Measurements from ENCODE around the gene ATG9A.

Gene ATG9A

DNA sequence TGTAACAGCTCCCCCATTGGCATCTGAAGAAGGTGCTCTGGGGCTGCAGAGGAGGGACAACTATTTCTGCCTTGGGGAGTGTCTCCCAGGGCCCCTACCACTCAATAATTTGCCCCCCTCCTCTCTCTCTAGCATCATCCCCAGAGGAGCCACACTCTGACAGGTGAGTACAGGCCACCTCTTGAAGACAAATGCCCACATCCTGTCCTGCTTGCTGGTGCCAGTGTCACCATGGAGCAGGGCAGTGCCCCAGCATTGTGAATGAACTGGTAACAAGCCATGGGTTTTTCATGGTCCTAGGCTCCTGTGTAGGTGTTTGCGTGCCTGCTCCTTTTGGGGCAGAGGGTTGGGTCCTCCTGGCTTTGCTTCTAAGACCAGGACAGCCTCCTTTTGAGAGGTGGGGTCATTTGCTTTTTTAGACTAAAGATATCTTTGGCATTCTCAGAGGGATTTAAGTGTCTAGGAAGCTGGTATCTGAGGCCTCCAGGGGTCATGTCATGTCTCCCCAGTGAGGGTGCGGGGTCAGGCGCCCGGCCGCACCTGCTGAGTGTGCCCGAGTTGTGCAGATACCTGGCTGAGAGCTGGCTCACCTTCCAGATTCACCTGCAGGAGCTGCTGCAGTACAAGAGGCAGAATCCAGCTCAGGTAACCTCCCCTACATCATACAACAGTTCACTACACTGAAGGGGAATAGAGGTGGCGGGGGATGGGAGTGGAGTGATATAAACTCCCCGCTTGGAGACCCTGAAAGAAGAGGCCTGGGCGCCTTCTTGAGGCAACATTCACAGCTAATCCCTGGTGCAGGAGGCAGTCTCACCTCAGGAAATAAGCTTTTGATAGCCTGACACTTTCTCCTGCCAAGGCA, 49.6 kb downstream of the ATG9A start:
- Histone ChIP-seq H3K27me3 (ENCODE audit: control insufficient read depth, insufficient read depth, low read length) (no peaks in the 10 kb centered on the region), H3K36me3 (ENCODE audit: control insufficient read depth, insufficient read depth, low read length) (peaks cover 51% of the 10 kb centered on the region), H3K4me1 (ENCODE audit: control insufficient read depth, insufficient read depth, low read length) (peaks cover 12% of the 10 kb centered on the region), H3K27ac (ENCODE audit: low read depth, low read length) (no peak overlapping the region), H3K4me3 (ENCODE audit: low read depth, low read length) (no peak overlapping the region), H3K9ac (ENCODE audit: low read length) (no peak overlapping the region), H3K9me3 (ENCODE audit: control insufficient read depth, insufficient read depth, low read depth, low read length) (no peaks in the 10 kb centered on the region)

DNA sequence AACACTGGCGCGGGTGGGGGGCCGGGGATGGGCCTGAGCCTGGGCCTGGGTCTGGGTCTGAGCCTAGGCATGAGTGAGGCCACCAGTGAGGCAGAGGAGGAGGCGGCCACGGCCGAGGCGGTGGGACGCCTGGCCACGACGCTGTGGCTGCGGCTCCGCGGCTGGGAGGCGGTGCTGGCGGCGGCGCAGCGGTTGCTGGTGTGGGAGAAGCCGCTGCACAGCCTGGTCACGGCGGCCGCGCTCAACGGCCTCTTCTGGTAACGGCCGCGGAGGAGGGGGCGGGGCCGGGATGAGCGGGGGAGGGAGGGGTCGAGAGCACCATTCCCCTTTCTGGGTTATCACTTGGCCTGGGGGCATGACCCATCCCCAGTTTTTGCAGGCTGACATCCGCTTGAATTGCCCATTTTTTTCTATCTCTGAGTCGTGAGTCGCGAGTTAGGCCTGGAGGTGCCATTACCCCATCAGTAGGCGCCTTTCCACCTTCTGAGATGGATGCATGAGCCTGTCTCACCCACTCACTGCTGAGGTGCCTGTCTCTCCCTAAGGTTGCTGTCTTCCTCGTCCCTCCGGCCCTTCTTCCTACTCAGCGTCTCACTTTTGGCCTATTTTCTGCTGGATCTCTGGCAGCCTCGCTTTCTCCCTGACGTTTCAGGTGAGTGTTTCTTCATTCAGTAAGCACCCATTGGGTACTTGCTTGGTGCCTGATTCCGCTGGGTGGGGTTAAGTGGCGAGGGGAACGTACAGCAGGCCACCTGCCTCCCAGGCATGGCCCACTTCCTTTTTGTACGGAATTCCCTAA, 50.9 kb downstream of the ATG9A start:
- Histone ChIP-seq H3K27me3 (ENCODE audit: control insufficient read depth, insufficient read depth, low read length) (no peaks in the 10 kb centered on the region), H3K9ac (ENCODE audit: low read length) (peak overlapping the region; percentile 72), H3K27ac (ENCODE audit: low read depth, low read length) (no peak overlapping the region), H3K4me1 (ENCODE audit: control insufficient read depth, insufficient read depth, low read length) (peaks cover 12% of the 10 kb centered on the region), H3K36me3 (ENCODE audit: control insufficient read depth, insufficient read depth, low read length) (peaks cover 51% of the 10 kb centered on the region), H3K4me3 (ENCODE audit: low read depth, low read length) (peak overlapping the region; percentile 98), H3K9me3 (ENCODE audit: control insufficient read depth, insufficient read depth, low read depth, low read length) (no peaks in the 10 kb centered on the region)

DNA sequence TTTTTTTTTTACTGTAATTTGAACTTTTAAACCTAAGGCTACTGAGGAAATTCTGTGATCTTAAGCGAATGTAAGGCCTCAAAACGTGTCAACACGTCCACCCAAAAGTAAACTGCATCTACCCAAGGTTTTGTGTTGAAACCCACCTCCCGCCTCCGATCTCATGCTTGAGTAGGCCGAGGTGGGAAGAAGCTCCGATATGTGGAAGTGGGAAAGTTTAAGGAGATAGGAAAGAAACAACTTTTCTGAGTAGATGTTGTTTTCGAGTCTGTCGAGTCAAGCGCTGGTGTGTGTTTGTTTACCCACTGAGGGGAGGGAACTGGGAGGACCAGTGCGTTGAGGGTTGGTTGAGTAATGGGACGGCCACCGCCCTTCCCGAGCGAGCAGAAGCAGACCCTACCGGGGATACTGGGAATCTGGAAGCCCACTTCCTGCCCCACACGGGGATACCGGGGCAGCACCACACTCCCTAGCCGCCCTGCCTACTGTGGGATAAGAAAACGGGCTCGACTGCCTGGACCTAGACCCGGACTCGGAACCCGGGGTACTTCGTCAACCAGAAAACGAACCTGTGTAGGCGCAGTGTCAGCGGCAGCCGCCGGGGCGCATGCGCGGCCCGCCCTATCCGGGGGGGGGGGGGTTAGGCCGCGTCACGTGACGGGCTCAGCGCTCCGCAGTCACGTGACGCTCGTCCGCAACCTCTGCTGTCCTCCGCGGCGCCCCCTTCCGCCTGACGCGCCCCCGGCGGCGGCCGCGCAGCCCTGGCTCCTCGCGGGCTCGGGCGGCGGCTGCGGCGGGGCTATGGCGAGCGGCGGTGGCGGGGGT, 51.7 kb downstream of the ATG9A start, which contains the start of gene RETREG2:
Gene RETREG2, plus strand, starts transcription at position 724 of the 825 bp plus-strand sequence. Its CDS starts 78 bp downstream, at position 802.
- Histone ChIP-seq H3K27ac (ENCODE audit: low read depth, low read length) (peak within 1 kb of the TSS; percentile 66; the same call in 1 of the 2 replicates), H3K4me3 (ENCODE audit: low read depth, low read length) (peak within 1 kb of the TSS; percentile 98), H3K9me3 (ENCODE audit: control insufficient read depth, insufficient read depth, low read depth, low read length) (no peaks in the 10 kb centered on the region), H3K36me3 (ENCODE audit: control insufficient read depth, insufficient read depth, low read length) (peaks cover 48% of the 10 kb centered on the region), H3K9ac (ENCODE audit: low read length) (peak within 1 kb of the TSS; percentile 81), H3K27me3 (ENCODE audit: control insufficient read depth, insufficient read depth, low read length) (no peaks in the 10 kb centered on the region), H3K4me1 (ENCODE audit: control insufficient read depth, insufficient read depth, low read length) (peaks cover 12% of the 10 kb centered on the region)

DNA sequence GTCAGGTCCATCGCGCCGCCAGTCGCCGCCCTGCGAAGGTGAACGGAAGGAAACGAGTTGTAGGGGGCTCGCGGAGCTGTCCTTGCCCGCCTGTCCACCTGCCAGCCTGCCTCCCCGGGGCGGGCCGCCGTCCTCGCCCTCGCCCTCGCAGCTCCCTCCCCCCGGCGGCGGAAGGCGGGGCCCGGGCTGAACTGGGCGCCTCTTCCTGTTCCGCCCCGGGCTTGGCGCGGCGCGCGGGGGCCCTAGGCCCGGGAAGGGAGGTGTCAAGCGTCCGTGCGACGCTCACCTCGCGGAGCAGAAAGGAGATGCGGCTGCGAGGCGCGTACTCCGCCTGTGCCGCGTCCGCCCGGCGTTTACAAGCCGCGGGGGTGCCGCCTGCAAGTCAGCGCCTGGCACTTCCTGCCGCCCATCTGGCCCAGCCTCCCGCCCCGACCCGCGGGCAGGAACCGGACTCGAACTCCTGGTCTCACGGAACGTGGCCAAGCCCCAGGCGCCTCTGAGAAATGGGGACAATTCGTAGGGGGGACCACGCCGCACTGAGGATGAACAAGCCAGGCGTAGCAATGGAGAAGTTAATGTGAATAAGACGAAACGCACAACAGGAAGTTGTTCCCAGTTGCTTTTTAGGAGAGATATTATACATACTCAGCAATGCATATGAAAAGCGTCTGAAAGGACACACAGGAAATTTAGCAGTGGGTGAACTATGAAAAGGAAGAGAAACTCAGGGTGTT, 52.5 kb downstream of the ATG9A start, which contains the start of gene CNPPD1:
Gene CNPPD1, minus strand, starts transcription at position 108 of the 734 bp plus-strand sequence. Its CDS starts 97 bp downstream, at position 11.
- peaks cover 12% of the 10 kb centered on the region for H3K4me1 ChIP-seq (ENCODE audit: control insufficient read depth, insufficient read depth, low read length)

DNA sequence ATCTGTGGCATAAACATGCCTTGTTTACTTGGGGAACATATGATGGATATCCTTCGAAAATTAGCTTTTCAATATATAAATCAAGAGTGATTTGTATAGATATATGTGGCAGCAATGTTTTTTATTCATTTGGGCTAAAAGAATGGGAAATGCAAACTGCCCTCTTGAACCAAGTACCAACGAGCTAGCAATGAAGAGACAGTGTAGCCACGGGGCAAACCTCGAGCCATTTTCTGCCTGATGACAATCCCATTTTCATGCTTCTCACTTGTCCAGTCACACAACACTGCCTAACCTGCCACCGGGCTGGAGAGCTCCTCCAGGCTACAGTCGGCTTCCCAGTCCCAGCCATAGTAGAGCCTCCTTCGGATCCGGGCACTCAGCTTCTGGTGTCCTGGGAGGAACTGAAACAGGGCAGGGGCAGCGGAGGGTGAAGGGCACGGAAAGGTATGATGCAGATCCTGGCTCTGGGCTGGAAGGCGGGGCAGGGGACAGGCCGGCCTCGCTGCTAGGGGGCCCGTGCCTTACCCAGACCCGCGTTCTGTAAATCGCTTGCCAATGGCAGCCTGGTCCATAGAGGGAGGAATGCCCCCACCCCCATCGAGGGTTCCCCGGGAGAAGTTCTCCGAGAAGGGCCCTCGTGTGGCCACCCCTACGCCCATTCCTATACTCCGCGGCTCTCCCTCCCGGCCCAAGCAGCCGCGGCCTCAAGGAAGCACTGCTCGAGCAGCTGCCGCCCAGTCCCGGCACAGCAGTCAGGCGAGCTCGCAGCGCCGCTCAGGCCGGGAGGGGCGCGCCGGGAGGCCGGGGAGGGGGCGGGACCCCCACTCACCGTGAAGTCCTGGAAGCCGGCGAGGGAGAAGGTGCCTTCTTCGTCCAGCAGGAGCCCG, 53.3 kb downstream of the ATG9A start:
- Histone ChIP-seq H3K4me3 (ENCODE audit: low read depth, low read length) (peak overlapping the region; percentile 98), H3K4me1 (ENCODE audit: control insufficient read depth, insufficient read depth, low read length) (peaks cover 15% of the 10 kb centered on the region), H3K27me3 (ENCODE audit: control insufficient read depth, insufficient read depth, low read length) (no peaks in the 10 kb centered on the region), H3K9ac (ENCODE audit: low read length) (peak overlapping the region; percentile 81), H3K36me3 (ENCODE audit: control insufficient read depth, insufficient read depth, low read length) (peaks cover 36% of the 10 kb centered on the region), H3K9me3 (ENCODE audit: control insufficient read depth, insufficient read depth, low read depth, low read length) (no peaks in the 10 kb centered on the region), H3K27ac (ENCODE audit: low read depth, low read length) (peak overlapping the region; percentile 45; the same call in 1 of the 2 replicates)

More for the DNA sequence above, 52.5 kb downstream of the ATG9A start, which contains the start of gene CNPPD1:
- Histone ChIP-seq H3K36me3 (ENCODE audit: control insufficient read depth, insufficient read depth, low read length) (peaks cover 44% of the 10 kb centered on the region), H3K9me3 (ENCODE audit: control insufficient read depth, insufficient read depth, low read depth, low read length) (no peaks in the 10 kb centered on the region), H3K27ac (ENCODE audit: low read depth, low read length) (peak within 1 kb of the TSS; percentile 66; the same call in 1 of the 2 replicates), H3K27me3 (ENCODE audit: control insufficient read depth, insufficient read depth, low read length) (no peaks in the 10 kb centered on the region), H3K9ac (ENCODE audit: low read length) (peak within 1 kb of the TSS; percentile 81), H3K4me3 (ENCODE audit: low read depth, low read length) (peak within 1 kb of the TSS; percentile 98)

DNA sequence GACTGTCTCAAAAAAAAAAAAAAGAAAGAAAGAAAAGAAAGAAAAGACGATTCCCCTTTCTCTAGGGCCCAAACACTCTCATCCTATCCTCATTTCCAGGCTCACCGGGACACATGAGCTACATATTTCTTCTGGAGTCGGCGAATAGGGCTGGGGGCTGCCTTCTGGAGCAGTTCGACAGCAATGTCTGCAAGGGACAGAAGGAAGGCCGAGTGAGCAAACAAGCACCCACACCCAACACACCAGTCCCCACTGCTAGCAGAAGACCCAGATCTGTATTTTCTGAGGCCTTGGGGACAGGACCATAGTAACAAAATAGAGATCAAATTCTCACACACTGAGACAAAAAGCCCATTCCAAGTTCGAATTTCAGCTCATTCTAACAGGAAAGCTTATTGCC, 54.0 kb downstream of the ATG9A start:
- Histone ChIP-seq H3K27ac (ENCODE audit: low read depth, low read length) (no peak overlapping the region), H3K9ac (ENCODE audit: low read length) (no peak overlapping the region), H3K36me3 (ENCODE audit: control insufficient read depth, insufficient read depth, low read length) (peaks cover 29% of the 10 kb centered on the region)

DNA sequence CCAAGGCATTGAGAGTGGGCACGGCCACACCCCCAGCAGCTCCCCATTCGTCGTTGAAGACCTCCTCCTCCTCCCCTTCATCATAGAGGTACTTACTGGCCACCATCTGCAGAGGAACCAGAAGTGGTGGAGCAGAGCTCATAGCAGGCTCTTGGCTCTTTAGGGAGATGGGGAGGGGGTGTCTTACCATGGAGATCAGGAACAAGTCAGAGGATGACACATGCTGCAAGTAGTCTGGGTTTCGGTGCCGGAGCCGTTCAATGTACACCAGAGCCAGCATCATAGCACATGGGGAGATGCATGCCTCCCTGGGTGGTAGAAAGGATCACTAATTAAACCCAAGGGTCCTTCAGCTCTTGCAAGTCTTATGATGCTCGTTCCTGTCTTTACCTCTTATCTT, 54.6 kb downstream of the ATG9A start:
- Histone ChIP-seq H3K27me3 (ENCODE audit: control insufficient read depth, insufficient read depth, low read length) (no peaks in the 10 kb centered on the region), H3K36me3 (ENCODE audit: control insufficient read depth, insufficient read depth, low read length) (peaks cover 23% of the 10 kb centered on the region), H3K4me3 (ENCODE audit: low read depth, low read length) (no peak overlapping the region), H3K4me1 (ENCODE audit: control insufficient read depth, insufficient read depth, low read length) (peaks cover 15% of the 10 kb centered on the region), H3K9me3 (ENCODE audit: control insufficient read depth, insufficient read depth, low read depth, low read length) (no peaks in the 10 kb centered on the region), H3K9ac (ENCODE audit: low read length) (no peak overlapping the region), H3K27ac (ENCODE audit: low read depth, low read length) (no peak overlapping the region)

More for the DNA sequence above, 54.0 kb downstream of the ATG9A start:
- H3K27me3 ChIP-seq (ENCODE audit: control insufficient read depth, insufficient read depth, low read length) = no peaks in the 10 kb centered on the region
- no peaks in the 10 kb centered on the region for H3K9me3 ChIP-seq (ENCODE audit: control insufficient read depth, insufficient read depth, low read depth, low read length)
- H3K4me3 ChIP-seq (ENCODE audit: low read depth, low read length) = peak overlapping the region; percentile 98
- H3K4me1 ChIP-seq (ENCODE audit: control insufficient read depth, insufficient read depth, low read length) = peaks cover 15% of the 10 kb centered on the region

DNA sequence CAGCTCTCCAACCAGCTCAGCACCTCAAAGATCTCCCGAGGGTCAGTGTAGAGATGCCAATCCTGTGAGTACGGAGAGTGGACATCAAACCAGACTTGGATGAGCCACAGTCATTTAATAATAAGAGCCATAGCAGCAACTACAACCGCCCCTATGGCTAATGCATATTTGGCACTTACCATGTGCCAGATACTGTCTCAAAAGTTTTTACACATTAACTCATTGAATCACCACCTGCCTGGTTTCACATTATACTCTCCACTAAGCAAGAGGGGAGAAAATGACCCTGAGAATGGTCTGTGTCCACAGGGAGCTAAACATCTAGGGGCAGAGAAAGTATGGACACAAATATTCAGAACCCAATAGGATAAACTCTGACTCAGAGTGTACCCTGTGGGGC, 55.3 kb downstream of the ATG9A start:
- Histone ChIP-seq H3K4me1 (ENCODE audit: control insufficient read depth, insufficient read depth, low read length) (peaks cover 14% of the 10 kb centered on the region), H3K36me3 (ENCODE audit: control insufficient read depth, insufficient read depth, low read length) (peaks cover 20% of the 10 kb centered on the region; the same call in 1 of the 2 replicates), H3K27me3 (ENCODE audit: control insufficient read depth, insufficient read depth, low read length) (no peaks in the 10 kb centered on the region), H3K4me3 (ENCODE audit: low read depth, low read length) (no peak overlapping the region), H3K27ac (ENCODE audit: low read depth, low read length) (no peak overlapping the region), H3K9me3 (ENCODE audit: control insufficient read depth, insufficient read depth, low read depth, low read length) (no peaks in the 10 kb centered on the region), H3K9ac (ENCODE audit: low read length) (no peak overlapping the region)

DNA sequence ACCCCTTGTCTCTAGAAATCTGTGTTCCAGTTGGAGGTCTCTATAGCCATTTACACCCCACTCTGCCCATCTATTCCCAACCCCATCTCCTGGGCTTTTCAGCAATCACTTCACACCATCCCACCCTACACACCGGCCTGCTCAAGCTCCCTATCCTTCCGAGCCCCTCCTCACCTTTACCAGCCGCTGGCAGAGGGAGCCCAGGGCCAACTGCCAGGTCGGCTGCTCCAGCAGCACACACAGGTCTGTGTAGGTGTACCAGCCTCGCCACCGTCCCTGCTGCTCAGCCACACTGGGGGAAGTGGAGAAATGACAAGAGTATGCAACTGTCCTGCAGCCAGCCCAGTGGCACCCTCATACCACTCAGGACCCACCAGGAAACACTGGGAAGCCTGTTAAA, 56.3 kb downstream of the ATG9A start:
- H3K27ac ChIP-seq (ENCODE audit: low read depth, low read length) = no peak overlapping the region
- peaks cover 20% of the 10 kb centered on the region; the same call in 1 of the 2 replicates for H3K36me3 ChIP-seq (ENCODE audit: control insufficient read depth, insufficient read depth, low read length)
- H3K4me3 ChIP-seq (ENCODE audit: low read depth, low read length) = no peak overlapping the region

More for the DNA sequence above, 56.3 kb downstream of the ATG9A start:
- H3K4me1 ChIP-seq (ENCODE audit: control insufficient read depth, insufficient read depth, low read length) = peaks cover 9% of the 10 kb centered on the region
- no peaks in the 10 kb centered on the region for H3K9me3 ChIP-seq (ENCODE audit: control insufficient read depth, insufficient read depth, low read depth, low read length)
- H3K9ac ChIP-seq (ENCODE audit: low read length) = no peak overlapping the region
- H3K27me3 ChIP-seq (ENCODE audit: control insufficient read depth, insufficient read depth, low read length) = no peaks in the 10 kb centered on the region
